Fibroblast of the aortic adventitia (primary cell): Measurements from ENCODE around the gene COL6A2. TPM values are rescaled to one million over a fixed set of nuclear protein-coding genes. Genes with fewer than 3 reads are reported as not detected.

Experiments used
- DNase-seq: peaks from one replicate; pipeline ENCODE4 v3.0.0-alpha.2; 2010; ENCODE audit warnings: low read depth
- H3K4me3 ChIP-seq: 2 replicates; pipeline ENCODE4 v1.5.1; 2011; ENCODE audit warnings: low read depth, mild to moderate bottlenecking, control low read depth, low read length, moderate library complexity
- total RNA-seq: library from RNA; depleted of rRNA; stranded (reverse); fragments of >200 nt; gene quantifications from 2 replicates; pipeline ENCODE4 v1.2.3, GENCODE V29; 2012; ENCODE audit warnings: low replicate concordance
- TF ChIP-seq, protein P1 (sequence below): IDR thresholded peaks from 2 replicates; pipeline ENCODE4 v1.5.1; 2011; ENCODE audit warnings: mild to moderate bottlenecking, low read length, control low read depth, inconsistent platforms; ENCODE audit not compliant: insufficient read depth

The COL6A2 gene
- total RNA-seq, 1 donor, result 1,068 TPM

- no peak overlapping the region for H3K4me3 ChIP-seq
- TF ChIP-seq, protein P1, sequence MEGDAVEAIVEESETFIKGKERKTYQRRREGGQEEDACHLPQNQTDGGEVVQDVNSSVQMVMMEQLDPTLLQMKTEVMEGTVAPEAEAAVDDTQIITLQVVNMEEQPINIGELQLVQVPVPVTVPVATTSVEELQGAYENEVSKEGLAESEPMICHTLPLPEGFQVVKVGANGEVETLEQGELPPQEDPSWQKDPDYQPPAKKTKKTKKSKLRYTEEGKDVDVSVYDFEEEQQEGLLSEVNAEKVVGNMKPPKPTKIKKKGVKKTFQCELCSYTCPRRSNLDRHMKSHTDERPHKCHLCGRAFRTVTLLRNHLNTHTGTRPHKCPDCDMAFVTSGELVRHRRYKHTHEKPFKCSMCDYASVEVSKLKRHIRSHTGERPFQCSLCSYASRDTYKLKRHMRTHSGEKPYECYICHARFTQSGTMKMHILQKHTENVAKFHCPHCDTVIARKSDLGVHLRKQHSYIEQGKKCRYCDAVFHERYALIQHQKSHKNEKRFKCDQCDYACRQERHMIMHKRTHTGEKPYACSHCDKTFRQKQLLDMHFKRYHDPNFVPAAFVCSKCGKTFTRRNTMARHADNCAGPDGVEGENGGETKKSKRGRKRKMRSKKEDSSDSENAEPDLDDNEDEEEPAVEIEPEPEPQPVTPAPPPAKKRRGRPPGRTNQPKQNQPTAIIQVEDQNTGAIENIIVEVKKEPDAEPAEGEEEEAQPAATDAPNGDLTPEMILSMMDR, result no peak
- no peak for DNase-seq
Measured at GRCh38 chr21:46156678-46157077, 58.8 kb downstream of the COL6A2 start.

DNA sequence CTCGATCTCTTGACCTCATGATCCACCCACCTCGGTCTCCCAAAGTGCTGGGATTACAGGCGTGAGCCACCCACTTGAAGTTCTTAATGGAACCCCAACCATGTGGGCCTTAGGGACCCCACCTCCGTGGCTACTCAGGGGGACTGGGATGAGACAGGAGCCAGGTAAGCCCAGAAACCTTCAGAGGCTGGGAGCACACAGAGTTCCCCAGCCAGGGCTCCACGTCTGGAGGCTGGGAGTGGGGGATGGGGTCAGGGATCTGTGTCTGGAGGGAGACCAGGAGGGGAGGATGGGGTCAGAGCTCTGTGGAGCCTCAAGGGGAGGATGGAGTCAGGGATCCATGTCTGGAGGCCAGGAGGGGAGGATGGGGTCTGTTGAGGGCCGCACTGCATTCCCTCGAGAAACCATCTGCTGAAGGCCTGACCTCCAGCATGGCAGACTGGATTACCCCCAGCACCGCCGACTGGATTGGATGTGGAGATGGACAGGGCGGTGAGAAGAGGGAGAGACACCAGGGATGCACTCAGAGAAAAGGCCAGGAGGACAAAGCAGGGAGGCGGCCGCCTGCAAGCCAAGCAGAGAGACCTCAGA lies 59.6 kb downstream of the COL6A2 start:
- no peak overlapping the region for H3K4me3 ChIP-seq
- TF ChIP-seq, protein P1, result no peak
- DNase-seq, result no peak

DNA sequence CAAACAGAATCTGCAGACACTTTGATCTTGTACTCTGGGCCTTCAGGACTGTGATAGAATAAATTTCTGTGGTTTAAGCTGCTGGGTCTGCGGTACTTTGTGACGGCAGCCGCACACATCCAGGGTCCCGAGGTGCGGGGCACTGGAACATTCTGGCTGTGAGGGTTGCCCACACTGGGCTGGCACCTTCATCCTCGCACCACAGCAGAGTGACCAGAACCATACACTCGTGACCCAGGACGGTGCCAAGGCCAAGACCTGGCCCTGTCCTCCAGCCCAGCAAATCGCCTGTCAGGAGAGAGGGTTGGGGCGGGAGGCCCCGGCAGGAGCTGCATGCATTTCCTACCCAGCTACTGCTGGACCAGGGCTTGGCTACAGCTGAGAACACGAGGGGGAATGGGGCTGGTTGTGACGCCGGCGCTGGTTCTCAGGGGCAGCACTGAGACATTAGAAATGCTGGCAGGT lies 60.1 kb downstream of the COL6A2 start:
- no peak for DNase-seq
- TF ChIP-seq, protein P1, result no peak
- H3K4me3 ChIP-seq, result no peak overlapping the region

DNA sequence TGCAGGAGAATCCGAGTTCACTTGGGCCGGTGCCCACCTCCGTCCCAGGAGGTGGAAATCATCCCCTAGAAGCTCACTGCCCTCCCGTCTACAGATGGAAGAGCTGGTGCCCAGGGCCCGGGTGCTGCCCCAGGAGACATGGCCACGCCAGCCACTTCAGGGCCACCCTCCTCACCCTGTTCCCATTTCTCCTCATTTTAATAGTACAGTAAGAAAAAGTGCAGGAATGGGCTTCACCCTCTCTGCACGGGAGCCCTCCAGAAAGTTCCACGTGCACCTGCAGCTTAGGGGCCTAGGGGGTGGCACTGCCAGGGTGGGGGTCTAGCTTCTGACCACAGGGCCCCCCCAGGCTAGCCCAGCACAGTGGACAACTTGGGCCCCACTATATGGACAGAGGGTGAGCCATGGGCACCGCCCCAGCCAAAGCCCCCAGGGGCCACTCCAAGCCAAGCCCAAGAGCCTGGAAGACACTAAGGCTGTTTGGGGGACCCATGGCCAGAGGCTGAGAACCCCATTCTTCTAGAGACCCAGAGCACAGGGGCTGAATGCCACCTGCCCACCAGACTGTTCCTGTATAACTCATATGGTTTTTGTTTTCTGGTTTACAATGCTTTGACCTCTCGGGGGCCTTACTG lies 60.9 kb downstream of the COL6A2 start:
- no peak for DNase-seq
- TF ChIP-seq, protein P1, result no peak
- H3K4me3 ChIP-seq, result no peak overlapping the region

DNA sequence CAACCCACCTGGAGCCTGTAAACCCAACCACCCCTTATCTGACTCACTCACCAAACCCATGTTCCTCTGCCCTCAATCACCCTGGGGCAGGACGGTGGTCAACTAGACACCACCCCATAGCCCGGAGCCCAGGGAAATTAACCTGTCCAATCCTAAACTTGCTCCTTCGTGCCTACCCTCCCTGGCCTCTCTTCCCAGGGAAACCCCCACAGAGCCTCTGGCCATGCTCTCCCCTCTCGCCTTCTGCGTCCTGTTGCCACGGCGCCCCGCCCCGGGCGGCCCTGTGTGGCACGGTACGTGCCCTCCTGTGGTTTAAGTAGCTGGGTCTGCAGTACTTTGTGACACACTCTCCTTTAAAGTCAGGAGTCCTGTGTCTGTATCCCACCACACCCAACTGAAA lies 61.5 kb downstream of the COL6A2 start:
- no peak for DNase-seq
- TF ChIP-seq, protein P1, result no peak
- no peak overlapping the region for H3K4me3 ChIP-seq

GRCh38 chr21:46159841-46160656 lies 62.1 kb downstream of the COL6A2 start:
- TF ChIP-seq, protein P1, result no peak
- no peak for DNase-seq
- no peak overlapping the region for H3K4me3 ChIP-seq
